HG03045 (cell line): ENCODE results near the gene TARM1.

Experiments used
- ATAC-seq: cut with Tn5 transposase; IDR thresholded peaks from one replicate; pipeline ENCODE4 v1.9.1; 2021; ENCODE audit warnings: mild to moderate bottlenecking, moderate library complexity; ENCODE audit not compliant: unreplicated experiment

TARM1 gene

DNA sequence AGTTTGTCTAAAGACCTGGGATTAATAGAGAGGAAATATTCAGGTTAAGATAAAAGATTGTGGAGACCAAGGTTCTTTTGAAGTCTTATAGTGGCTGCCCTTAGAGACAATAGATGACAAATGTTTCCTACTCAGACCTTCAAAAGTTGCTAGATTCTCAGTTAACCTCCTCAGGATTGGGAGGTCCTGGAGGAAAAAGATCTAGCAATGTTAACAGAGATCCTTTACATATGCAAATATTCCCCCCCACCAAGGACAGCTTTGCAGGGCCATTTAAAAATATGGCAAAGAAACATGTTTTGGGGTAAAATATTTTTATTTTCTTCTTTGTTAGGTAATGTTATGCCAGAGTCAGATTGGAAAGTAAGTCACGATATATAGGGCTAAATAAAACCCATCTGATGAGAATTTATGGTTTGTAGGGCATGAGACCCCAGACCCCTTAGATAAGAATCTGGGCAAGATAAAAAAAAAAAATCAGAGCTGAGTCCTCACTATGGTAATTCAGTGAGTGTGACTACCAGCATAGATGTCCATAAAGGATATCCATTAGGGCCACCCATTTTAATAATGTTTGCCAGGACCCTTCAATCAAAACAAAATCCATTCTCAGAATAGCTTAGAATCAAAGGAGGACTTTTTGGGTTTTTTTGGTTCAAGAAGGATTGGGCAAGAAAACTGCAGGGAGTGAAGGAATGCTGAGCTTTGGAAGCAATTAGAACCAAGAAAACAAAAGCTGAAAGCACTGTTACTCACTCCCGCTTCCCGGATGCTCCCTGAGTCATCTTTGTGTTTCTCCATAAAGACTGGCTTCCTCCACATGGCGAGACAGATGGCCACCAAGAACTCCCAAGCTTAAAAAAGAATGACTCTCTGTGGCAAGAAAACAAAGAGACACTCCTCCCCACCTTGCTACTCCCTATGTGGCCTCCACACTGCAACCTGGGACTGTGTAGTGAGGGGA, 45.7 kb downstream of the TARM1 start:
- no peak for ATAC-seq

GRCh38 chr19:54030895-54031586, 50.1 kb downstream of the TARM1 start:
- no peak for ATAC-seq

- no peak for ATAC-seq
Measured at GRCh38 chr19:54029930-54030490, 51.2 kb downstream of the TARM1 start.

- no peak for ATAC-seq
Measured at GRCh38 chr19:54029301-54029700, 51.9 kb downstream of the TARM1 start.

- ATAC-seq, result no peak
Measured at GRCh38 chr19:54026656-54027055, 54.5 kb downstream of the TARM1 start.

GRCh38 chr19:54024660-54025059, 56.5 kb downstream of the TARM1 start:
- ATAC-seq, result no peak

GRCh38 chr19:54023191-54023590, 58.0 kb downstream of the TARM1 start:
- no peak for ATAC-seq

DNA sequence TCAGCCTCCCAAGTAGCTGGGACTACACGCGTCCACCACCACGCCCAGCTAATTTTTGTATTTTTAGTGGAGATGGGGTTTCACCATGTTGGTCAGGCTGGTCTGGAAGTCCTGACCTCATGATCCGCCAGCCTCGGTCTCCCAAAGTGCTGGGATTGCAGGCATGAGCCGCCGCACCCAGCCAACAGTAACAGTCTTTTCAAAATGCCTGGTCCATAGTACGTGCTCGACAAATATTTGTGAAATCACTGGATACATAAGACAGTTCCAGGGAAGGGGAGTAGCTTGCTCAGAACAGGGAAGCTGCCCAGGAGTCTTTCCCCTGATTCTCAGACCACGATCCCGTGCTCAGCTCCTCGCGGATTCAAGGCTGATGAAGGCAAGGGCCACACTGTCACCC, 59.2 kb downstream of the TARM1 start:
- ATAC-seq, result no peak

GRCh38 chr19:54021363-54021762, 59.8 kb downstream of the TARM1 start:
- ATAC-seq, result no peak
